Measurements from ENCODE around the gene ZNF469.

Gene ZNF469

DNA sequence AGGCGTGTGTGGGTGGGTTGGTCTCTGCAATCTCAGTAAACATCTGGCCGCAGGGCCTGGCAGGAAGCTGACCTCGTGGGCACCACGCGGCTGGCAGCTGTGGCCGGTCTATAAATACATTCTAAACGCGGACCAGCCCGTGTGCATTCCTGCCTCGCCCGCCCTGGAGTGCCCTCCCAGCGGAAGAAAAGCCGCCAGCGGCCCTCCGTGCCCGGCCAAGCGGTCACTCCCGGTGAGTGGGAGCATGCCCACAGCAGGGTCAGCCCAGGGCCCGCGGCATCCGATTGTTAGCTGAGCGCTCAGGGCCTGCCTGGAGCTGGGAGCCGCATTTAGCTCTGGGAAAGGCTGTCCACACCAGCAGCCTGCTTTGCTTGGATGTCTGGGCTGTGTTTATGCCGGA lies 10.3 kb downstream of the ZNF469 start:
- TF ChIP-seq, protein P1, sequence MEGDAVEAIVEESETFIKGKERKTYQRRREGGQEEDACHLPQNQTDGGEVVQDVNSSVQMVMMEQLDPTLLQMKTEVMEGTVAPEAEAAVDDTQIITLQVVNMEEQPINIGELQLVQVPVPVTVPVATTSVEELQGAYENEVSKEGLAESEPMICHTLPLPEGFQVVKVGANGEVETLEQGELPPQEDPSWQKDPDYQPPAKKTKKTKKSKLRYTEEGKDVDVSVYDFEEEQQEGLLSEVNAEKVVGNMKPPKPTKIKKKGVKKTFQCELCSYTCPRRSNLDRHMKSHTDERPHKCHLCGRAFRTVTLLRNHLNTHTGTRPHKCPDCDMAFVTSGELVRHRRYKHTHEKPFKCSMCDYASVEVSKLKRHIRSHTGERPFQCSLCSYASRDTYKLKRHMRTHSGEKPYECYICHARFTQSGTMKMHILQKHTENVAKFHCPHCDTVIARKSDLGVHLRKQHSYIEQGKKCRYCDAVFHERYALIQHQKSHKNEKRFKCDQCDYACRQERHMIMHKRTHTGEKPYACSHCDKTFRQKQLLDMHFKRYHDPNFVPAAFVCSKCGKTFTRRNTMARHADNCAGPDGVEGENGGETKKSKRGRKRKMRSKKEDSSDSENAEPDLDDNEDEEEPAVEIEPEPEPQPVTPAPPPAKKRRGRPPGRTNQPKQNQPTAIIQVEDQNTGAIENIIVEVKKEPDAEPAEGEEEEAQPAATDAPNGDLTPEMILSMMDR (IDR thresholded peaks at IDR 0.05), result no peak
- peaks cover 7% of the 10 kb centered on the region for H3K4me1 Mint-ChIP-seq
- H3K9me3 Mint-ChIP-seq, result no peaks in the 10 kb centered on the region
- no peak overlapping the region for H3K4me3 Mint-ChIP-seq
- DNase-seq, result no peak
- no peak overlapping the region for H3K27ac Mint-ChIP-seq
- H3K27me3 Mint-ChIP-seq (ENCODE audit: low read depth, poor library complexity), result peaks cover 43% of the 10 kb centered on the region
- no peaks in the 10 kb centered on the region for H3K36me3 Mint-ChIP-seq (ENCODE audit: low read depth)

DNA sequence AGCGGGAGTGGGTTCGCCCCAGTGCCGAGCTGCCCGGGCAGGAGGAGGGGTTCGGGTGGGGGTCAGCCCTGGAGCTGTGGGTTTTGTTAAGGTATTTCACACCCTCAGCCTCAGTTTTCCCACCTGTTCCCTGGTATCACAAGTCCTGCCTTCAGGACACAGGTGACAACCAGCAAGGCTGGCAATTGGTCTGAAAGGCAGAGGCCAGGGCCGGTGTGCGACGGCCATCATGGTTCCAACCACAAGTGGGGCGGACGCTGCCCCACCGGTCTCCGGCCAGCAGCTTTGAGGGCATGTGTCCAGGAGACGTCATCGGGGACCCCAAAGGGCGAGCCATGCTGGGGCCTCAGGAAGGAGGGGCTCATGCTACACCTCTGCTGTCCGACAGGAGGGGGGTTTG lies 10.8 kb downstream of the ZNF469 start:
- DNase-seq, result no peak
- Mint-ChIP-seq H3K9me3 (peaks cover 4% of the 10 kb centered on the region), H3K4me3 (no peak overlapping the region), H3K27ac (no peak overlapping the region), H3K27me3 (ENCODE audit: low read depth, poor library complexity) (peaks cover 41% of the 10 kb centered on the region), H3K4me1 (peaks cover 12% of the 10 kb centered on the region), H3K36me3 (ENCODE audit: low read depth) (no peaks in the 10 kb centered on the region)
- TF ChIP-seq, protein P1 (IDR thresholded peaks at IDR 0.05), result no peak

DNA sequence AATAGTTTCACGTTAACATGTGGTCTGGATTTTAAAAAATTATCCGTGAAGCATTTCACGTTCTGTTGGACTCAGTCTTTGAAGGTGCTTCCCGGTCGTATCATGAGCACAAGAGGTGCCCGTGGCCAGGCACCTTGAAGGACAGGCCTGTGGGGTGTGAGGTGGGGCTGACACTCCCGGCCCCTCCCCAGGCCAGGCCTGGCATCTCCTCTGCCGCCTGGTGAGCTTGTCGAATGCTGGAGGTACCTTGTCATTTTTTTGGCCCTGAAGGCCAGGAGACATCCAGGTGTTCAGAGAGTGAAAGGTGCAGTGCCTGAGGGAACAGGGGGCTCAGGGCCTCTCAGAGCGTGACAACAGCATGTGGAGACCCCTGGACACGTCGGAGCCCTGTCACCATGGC lies 11.7 kb downstream of the ZNF469 start:
- H3K4me1 Mint-ChIP-seq, result peaks cover 20% of the 10 kb centered on the region
- no peak overlapping the region for H3K4me3 Mint-ChIP-seq
- H3K27me3 Mint-ChIP-seq (ENCODE audit: low read depth, poor library complexity), result peaks cover 36% of the 10 kb centered on the region
- DNase-seq, result no peak
- peaks cover 4% of the 10 kb centered on the region for H3K9me3 Mint-ChIP-seq
- H3K36me3 Mint-ChIP-seq (ENCODE audit: low read depth), result no peaks in the 10 kb centered on the region
- no peak overlapping the region for H3K27ac Mint-ChIP-seq
- TF ChIP-seq, protein P1 (IDR thresholded peaks at IDR 0.05), result no peak

DNA sequence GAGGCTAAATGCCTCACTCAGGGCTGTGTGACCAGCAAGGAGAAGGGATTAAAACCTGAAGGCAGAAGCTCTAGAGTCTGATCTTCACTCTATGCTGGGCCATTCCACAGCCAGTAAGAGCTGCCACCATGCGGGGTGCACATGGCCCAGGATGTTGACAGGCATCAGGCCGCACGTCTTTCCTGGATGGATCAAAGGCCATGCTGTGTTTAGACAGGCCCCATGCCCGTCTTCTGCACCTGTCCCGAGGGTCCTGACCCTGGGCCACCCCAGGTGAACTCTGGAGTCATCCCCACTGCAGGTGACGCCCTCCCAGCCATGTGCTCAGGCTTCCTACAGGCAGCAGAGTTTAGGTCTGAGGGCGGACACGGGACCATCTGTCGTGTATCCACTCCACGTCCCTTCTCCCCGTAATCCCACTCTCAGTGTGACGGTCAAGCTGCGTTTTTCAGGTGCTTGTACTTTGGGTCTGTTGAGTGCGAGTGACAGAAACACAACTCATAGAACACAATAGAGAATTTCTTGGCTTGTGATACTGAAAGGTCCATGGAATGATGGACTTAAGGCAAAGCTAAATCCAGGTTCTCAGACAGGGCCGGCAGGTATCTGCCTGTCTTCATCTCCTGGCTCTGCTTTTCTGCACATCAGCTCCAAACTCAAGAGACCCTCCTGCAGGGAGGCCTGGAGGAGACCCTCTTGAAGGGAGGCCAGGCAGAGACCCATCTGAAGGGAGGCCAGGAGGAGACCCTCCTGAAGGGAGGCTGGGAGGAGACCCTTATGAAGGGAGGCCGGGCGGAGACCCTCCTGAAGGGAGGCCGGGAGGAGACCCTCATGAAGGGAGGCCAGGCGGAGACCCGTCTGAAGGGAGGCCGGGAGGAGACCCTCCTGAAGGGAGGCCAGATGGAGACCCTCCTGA lies 13.2 kb downstream of the ZNF469 start:
- Mint-ChIP-seq H3K27ac (no peak overlapping the region), H3K4me3 (no peak overlapping the region), H3K9me3 (peaks cover 4% of the 10 kb centered on the region), H3K4me1 (peaks cover 25% of the 10 kb centered on the region), H3K36me3 (ENCODE audit: low read depth) (no peaks in the 10 kb centered on the region), H3K27me3 (ENCODE audit: low read depth, poor library complexity) (peaks cover 31% of the 10 kb centered on the region)
- no peak for DNase-seq
- TF ChIP-seq, protein P1 (IDR thresholded peaks at IDR 0.05), result no peak

DNA sequence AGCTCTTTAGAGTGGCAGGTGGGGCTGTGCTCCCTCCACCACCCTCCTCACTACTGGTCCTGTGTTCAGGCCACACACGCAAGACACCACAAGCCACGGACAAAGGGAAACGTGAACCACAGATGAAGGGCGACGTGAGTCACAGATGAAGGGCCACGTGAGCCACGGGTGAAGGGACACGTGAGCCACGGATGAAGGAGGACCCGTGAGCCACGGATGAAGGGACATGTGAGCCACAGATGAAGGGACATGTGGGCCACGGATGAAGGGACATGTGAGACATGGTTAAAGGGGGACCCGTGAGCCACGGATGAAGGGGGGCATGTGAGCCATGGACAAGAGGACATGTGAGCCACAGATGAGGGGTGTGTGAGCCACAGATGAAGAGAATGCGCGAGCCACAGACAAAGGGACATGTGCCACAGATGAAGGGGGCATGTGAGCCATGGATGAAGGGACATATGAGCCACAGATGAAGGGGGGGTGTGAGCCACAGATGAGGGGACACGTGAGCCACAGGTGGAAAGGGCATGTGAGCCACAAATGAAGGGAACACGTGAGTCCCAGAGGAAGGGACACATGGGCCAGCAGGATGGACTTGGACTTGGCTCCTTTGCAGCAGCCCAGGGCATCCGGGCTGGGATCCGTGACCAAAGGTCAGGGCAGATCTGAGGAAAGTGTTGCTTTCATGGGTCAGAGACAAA lies 15.6 kb downstream of the ZNF469 start:
- Mint-ChIP-seq H3K9me3 (peaks cover 4% of the 10 kb centered on the region), H3K27ac (peak overlapping the region; percentile 20)

More for the DNA sequence above, 15.6 kb downstream of the ZNF469 start:
- Mint-ChIP-seq H3K4me1 (peaks cover 46% of the 10 kb centered on the region), H3K27me3 (ENCODE audit: low read depth, poor library complexity) (peaks cover 24% of the 10 kb centered on the region), H3K36me3 (ENCODE audit: low read depth) (no peaks in the 10 kb centered on the region), H3K4me3 (peak overlapping the region; percentile 49)
- TF ChIP-seq, protein P1 (IDR thresholded peaks at IDR 0.05), result no peak
- no peak for DNase-seq
